ENCODE results near the gene FBXO22.
"Not testable (repeated sequence)": the region's sequence is repeated elsewhere in the genome, so short reads cannot be mapped to it uniquely, and the experiment has no call there.

Gene FBXO22

GRCh38 chr15:75976766-75977165 lies 73.1 kb downstream of the FBXO22 start:
- not testable (repeated sequence) for DNase-seq (ENCODE audit: low read depth in 2 of 3, low spot score in 1 of 3)

- DNase-seq (ENCODE audit: low read depth in 2 of 3, low spot score in 1 of 3) = no peak
These were observed 77.6 kb downstream of the FBXO22 start for GRCh38 chr15:75981149-75981815.

GRCh38 chr15:75982468-75982867 lies 78.8 kb downstream of the FBXO22 start:
- DNase-seq (ENCODE audit: low read depth in 2 of 3, low spot score in 1 of 3) = no peak

- not testable (repeated sequence) for DNase-seq (ENCODE audit: low read depth in 2 of 3, low spot score in 1 of 3)
These were observed 81.0 kb downstream of the FBXO22 start for GRCh38 chr15:75984706-75985105.

GRCh38 chr15:75985971-75986370 lies 82.3 kb downstream of the FBXO22 start:
- no peak for DNase-seq (ENCODE audit: low read depth in 2 of 3, low spot score in 1 of 3)

- no peak for DNase-seq (ENCODE audit: low read depth in 2 of 3, low spot score in 1 of 3)
These were observed 85.4 kb downstream of the FBXO22 start for GRCh38 chr15:75989045-75989444.

- DNase-seq (ENCODE audit: low read depth in 2 of 3, low spot score in 1 of 3) = no peak
These were observed 86.2 kb downstream of the FBXO22 start for GRCh38 chr15:75989875-75990274.

All from stimulated activated CD4-positive, alpha-beta T cell treated with anti-CD3 and anti-CD28 coated beads, Interleukin-12 subunit alpha, Interleukin-12 subunit beta, amount 100 ng/mL, for 48 hours (primary cell).